SU-DHL-6 (cell line): ENCODE data around the gene DOCK8.

Experiments used
- H2AFZ ChIP-seq: fragments of 200-600 bp; sonication (generic); 2 replicates; pipeline ENCODE4 v1.6.1; 2014; ENCODE audit warnings: low read depth, mild to moderate bottlenecking, moderate library complexity, mixed read lengths, antibody characterized with exemption, low read length; ENCODE audit not compliant: severe bottlenecking
- H3F3A ChIP-seq: fragments of 200-600 bp; shearing (Covaris generic); 2 replicates; pipeline ENCODE4 v1.6.0; 2016; ENCODE audit warnings: antibody characterized with exemption, mild to moderate bottlenecking; ENCODE audit not compliant: insufficient read depth
- H3K27ac ChIP-seq: fragments of 200-600 bp; sonication (generic); 2 replicates; pipeline ENCODE4 v1.5.1; 2016; ENCODE audit warnings: low read depth, mild to moderate bottlenecking, low read length, moderate library complexity, mixed read lengths
- H3K27me3 ChIP-seq: fragments of 200-600 bp; sonication (generic), shearing (Covaris generic); 2 replicates; pipeline ENCODE4 v1.6.0; 2014; ENCODE audit warnings: mild to moderate bottlenecking, low read length
- H3K36me3 ChIP-seq: fragments of 200-600 bp; sonication (generic); 2 replicates; pipeline ENCODE4 v1.6.1; 2014; ENCODE audit warnings: mild to moderate bottlenecking, low read length, mixed read lengths
- H3K4me2 ChIP-seq: fragments of 300-600, 200-600 bp; shearing (Covaris generic), sonication (generic); 2 replicates; pipeline ENCODE4 v1.6.0; 2014; ENCODE audit warnings: low read length, low read depth, mild to moderate bottlenecking; ENCODE audit not compliant: poor library complexity, severe bottlenecking
- H3K4me3 ChIP-seq: fragments of 200-600 bp; sonication (generic); 2 replicates; pipeline ENCODE4 v1.5.1; 2014; ENCODE audit warnings: antibody characterized with exemption, low read length, mild to moderate bottlenecking, mixed read lengths; ENCODE audit not compliant: insufficient read depth, poor library complexity, severe bottlenecking
- H3K79me2 ChIP-seq: fragments of 200-600 bp; sonication (generic); 2 replicates; pipeline ENCODE4 v1.6.1; 2014; ENCODE audit warnings: mild to moderate bottlenecking, low read length, moderate library complexity; ENCODE audit not compliant: insufficient read depth
- H3K9ac ChIP-seq: fragments of 200-600 bp; sonication (generic); 2 replicates; pipeline ENCODE4 v1.7.0; 2014; ENCODE audit warnings: mild to moderate bottlenecking, low read length
- H3K9me2 ChIP-seq: fragments of 200-600 bp; sonication (generic); replicated peaks from 2 replicates; pipeline ENCODE4 v1.6.1; 2014; ENCODE audit warnings: low read length; ENCODE audit not compliant: insufficient read depth
- H3K9me3 ChIP-seq: fragments of 200-600 bp; sonication (generic); 2 replicates; pipeline ENCODE4 v1.6.1; 2014; ENCODE audit warnings: low read length, mixed read lengths; ENCODE audit not compliant: insufficient read depth
- H4K20me1 ChIP-seq: fragments of 200-600 bp; sonication (generic); 2 replicates; pipeline ENCODE4 v1.6.1; 2014; ENCODE audit warnings: low read depth, mild to moderate bottlenecking, antibody characterized with exemption, low read length, moderate library complexity, mixed read lengths
- EZH2phosphoT487 ChIP-seq: fragments of 200-600 bp; sonication (generic), shearing (Covaris generic); conservative IDR thresholded peaks from 2 replicates; pipeline ENCODE4 v1.6.1; 2018; ENCODE audit warnings: mild to moderate bottlenecking, antibody characterized with exemption, low read length, moderate library complexity, mixed read lengths
- TF ChIP-seq, protein P1 (sequence below): fragments of 200-600 bp; sonication (generic); IDR thresholded peaks from one replicate; pipeline ENCODE4 v1.5.1; 2017; ENCODE audit warnings: antibody characterized with exemption, mild to moderate bottlenecking, low read length, moderate library complexity; ENCODE audit not compliant: insufficient read depth, poor library complexity, severe bottlenecking

Gene DOCK8

GRCh38 chr9:489198-490197 is 274.8 kb downstream of the DOCK8 start:
- Histone ChIP-seq H2AFZ (no peak overlapping the region), H3K27ac (no peak overlapping the region), H3K9me2 (no peaks in the 10 kb centered on the region), H3K36me3 (no peaks in the 10 kb centered on the region), H3K9me3 (no peaks in the 10 kb centered on the region), H3F3A (no peaks in the 10 kb centered on the region), H3K4me2 (no peak overlapping the region), H3K9ac (no peak overlapping the region), H3K4me3 (no peak overlapping the region), H3K27me3 (no peaks in the 10 kb centered on the region), H4K20me1 (no peaks in the 10 kb centered on the region), H3K79me2 (no peaks in the 10 kb centered on the region)
- TF ChIP-seq, protein P1, sequence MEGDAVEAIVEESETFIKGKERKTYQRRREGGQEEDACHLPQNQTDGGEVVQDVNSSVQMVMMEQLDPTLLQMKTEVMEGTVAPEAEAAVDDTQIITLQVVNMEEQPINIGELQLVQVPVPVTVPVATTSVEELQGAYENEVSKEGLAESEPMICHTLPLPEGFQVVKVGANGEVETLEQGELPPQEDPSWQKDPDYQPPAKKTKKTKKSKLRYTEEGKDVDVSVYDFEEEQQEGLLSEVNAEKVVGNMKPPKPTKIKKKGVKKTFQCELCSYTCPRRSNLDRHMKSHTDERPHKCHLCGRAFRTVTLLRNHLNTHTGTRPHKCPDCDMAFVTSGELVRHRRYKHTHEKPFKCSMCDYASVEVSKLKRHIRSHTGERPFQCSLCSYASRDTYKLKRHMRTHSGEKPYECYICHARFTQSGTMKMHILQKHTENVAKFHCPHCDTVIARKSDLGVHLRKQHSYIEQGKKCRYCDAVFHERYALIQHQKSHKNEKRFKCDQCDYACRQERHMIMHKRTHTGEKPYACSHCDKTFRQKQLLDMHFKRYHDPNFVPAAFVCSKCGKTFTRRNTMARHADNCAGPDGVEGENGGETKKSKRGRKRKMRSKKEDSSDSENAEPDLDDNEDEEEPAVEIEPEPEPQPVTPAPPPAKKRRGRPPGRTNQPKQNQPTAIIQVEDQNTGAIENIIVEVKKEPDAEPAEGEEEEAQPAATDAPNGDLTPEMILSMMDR: no peak
- TF ChIP-seq EZH2phosphoT487: no peak

- Histone ChIP-seq H3K9me2 (no peaks in the 10 kb centered on the region), H3F3A (peaks cover under 1% of the 10 kb centered on the region; the same call in 1 of the 2 replicates), H3K9ac (no peak overlapping the region), H3K4me2 (no peak overlapping the region), H2AFZ (no peak overlapping the region), H3K79me2 (no peaks in the 10 kb centered on the region), H3K9me3 (no peaks in the 10 kb centered on the region), H3K27ac (no peak overlapping the region), H4K20me1 (no peaks in the 10 kb centered on the region), H3K27me3 (no peaks in the 10 kb centered on the region), H3K36me3 (no peaks in the 10 kb centered on the region), H3K4me3 (no peak overlapping the region)
- TF ChIP-seq, protein P1: no peak
- TF ChIP-seq EZH2phosphoT487: no peak
These were observed 280.1 kb downstream of the DOCK8 start for GRCh38 chr9:494764-495163.

DNA sequence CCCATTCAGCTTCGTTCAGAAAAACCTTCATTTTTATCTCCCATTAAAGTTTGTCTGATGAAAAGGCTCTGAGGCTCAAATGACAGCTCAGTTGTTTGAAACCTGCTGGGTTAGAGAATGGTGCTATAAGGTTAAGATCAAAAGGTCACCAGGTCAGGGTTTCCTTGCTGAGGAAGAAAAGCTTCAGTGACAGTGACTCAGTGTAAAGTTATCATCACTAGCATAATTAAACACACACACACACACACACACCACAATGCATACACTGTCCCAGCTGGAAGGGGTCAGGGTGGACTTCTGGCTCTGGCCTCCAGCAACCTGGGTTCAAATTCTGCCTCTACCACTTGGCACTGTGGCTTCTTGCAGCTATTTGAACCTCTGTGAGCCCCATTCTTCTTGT is 281.1 kb downstream of the DOCK8 start:
- Histone ChIP-seq H3K4me3 (no peak overlapping the region), H2AFZ (no peak overlapping the region), H3F3A (peaks cover 10% of the 10 kb centered on the region), H3K79me2 (no peaks in the 10 kb centered on the region), H3K36me3 (peaks cover 4% of the 10 kb centered on the region; the same call in 1 of the 2 replicates), H4K20me1 (no peaks in the 10 kb centered on the region), H3K4me2 (no peak overlapping the region), H3K9ac (no peak overlapping the region), H3K9me2 (no peaks in the 10 kb centered on the region), H3K27ac (no peak overlapping the region), H3K9me3 (no peaks in the 10 kb centered on the region), H3K27me3 (no peaks in the 10 kb centered on the region)
- TF ChIP-seq, protein P1: no peak
- TF ChIP-seq EZH2phosphoT487: no peak
